Activated T-cell treated with anti-CD3 and anti-CD28 coated beads, Interleukin-2, amount 50 U/mL, for 24 hours (primary cell): ENCODE results near the gene HSPA4L.

ENCODE experiments used
- DNase-seq: peaks from one replicate; pipeline ENCODE4 v3.0.0-alpha.2; 2020
- H3K27ac Mint-ChIP-seq: 2 replicates; pipeline ENCODE4 v1.8.0; 2020; ENCODE audit warnings: mild to moderate bottlenecking, mixed read lengths
- H3K27me3 Mint-ChIP-seq: 2 replicates; pipeline ENCODE4 v1.8.0; 2020; ENCODE audit warnings: mixed read lengths
- H3K36me3 Mint-ChIP-seq: 2 replicates; pipeline ENCODE4 v1.8.0; 2020; ENCODE audit warnings: low read depth, mixed read lengths
- H3K4me1 Mint-ChIP-seq: 2 replicates; pipeline ENCODE4 v1.8.0; 2020; ENCODE audit warnings: low read depth, mixed read lengths
- H3K4me3 Mint-ChIP-seq: 2 replicates; pipeline ENCODE4 v1.8.0; 2020; ENCODE audit warnings: mild to moderate bottlenecking, moderate library complexity, mixed read lengths
- H3K9me3 Mint-ChIP-seq: 2 replicates; pipeline ENCODE4 v1.8.0; 2020; ENCODE audit warnings: mixed read lengths

HSPA4L gene

GRCh38 chr4:127870688-127871087 lies 88.6 kb downstream of the HSPA4L start:
- no peak for DNase-seq
- Mint-ChIP-seq H3K36me3 (peaks cover 12% of the 10 kb centered on the region), H3K9me3 (no peaks in the 10 kb centered on the region), H3K27ac (no peak overlapping the region), H3K4me1 (no peaks in the 10 kb centered on the region), H3K27me3 (no peaks in the 10 kb centered on the region), H3K4me3 (no peak overlapping the region)

- Mint-ChIP-seq H3K27me3 (no peaks in the 10 kb centered on the region), H3K4me1 (peaks cover 10% of the 10 kb centered on the region), H3K9me3 (no peaks in the 10 kb centered on the region)
Measured at GRCh38 chr4:127875791-127876190, 93.7 kb downstream of the HSPA4L start.

GRCh38 chr4:127880763-127881562 lies 98.8 kb downstream of the HSPA4L start, which contains the start of gene PLK4:
PLK4 (plus strand) TSS chr4:127880893; CDS start chr4:127881135, 242 bp downstream.
- Mint-ChIP-seq H3K36me3 (peaks cover 53% of the 10 kb centered on the region), H3K27ac (peak within 1 kb of the TSS; percentile 99), H3K27me3 (no peaks in the 10 kb centered on the region), H3K9me3 (no peaks in the 10 kb centered on the region), H3K4me1 (peaks cover 25% of the 10 kb centered on the region), H3K4me3 (peak within 1 kb of the TSS; percentile 100)
- DNase-seq, result peak; percentile 94

More at GRCh38 chr4:127875791-127876190, 93.7 kb downstream of the HSPA4L start:
- Mint-ChIP-seq H3K27ac (no peak overlapping the region), H3K4me3 (no peak overlapping the region), H3K36me3 (peaks cover 18% of the 10 kb centered on the region)
- no peak for DNase-seq

- no peaks in the 10 kb centered on the region for H3K9me3 Mint-ChIP-seq
- H3K27ac Mint-ChIP-seq, result peak overlapping the region; percentile 99
- no peaks in the 10 kb centered on the region for H3K27me3 Mint-ChIP-seq
- peak overlapping the region; percentile 100 for H3K4me3 Mint-ChIP-seq
- peaks cover 59% of the 10 kb centered on the region for H3K36me3 Mint-ChIP-seq
- peaks cover 25% of the 10 kb centered on the region for H3K4me1 Mint-ChIP-seq
- DNase-seq, result no peak
Measured at GRCh38 chr4:127881563-127881864, 99.4 kb downstream of the HSPA4L start.

- H3K27ac Mint-ChIP-seq, result no peak overlapping the region
Measured at GRCh38 chr4:127888559-127888958, 106.4 kb downstream of the HSPA4L start.

GRCh38 chr4:127889903-127890302 lies 107.8 kb downstream of the HSPA4L start:
- Mint-ChIP-seq H3K27me3 (no peaks in the 10 kb centered on the region), H3K36me3 (peaks cover 84% of the 10 kb centered on the region), H3K4me1 (peaks cover 5% of the 10 kb centered on the region), H3K4me3 (no peak overlapping the region), H3K27ac (no peak overlapping the region), H3K9me3 (no peaks in the 10 kb centered on the region)
- no peak for DNase-seq

More at GRCh38 chr4:127888559-127888958, 106.4 kb downstream of the HSPA4L start:
- no peaks in the 10 kb centered on the region for H3K9me3 Mint-ChIP-seq
- peaks cover 85% of the 10 kb centered on the region for H3K36me3 Mint-ChIP-seq
- H3K4me3 Mint-ChIP-seq, result no peak overlapping the region
- no peak for DNase-seq
- H3K27me3 Mint-ChIP-seq, result no peaks in the 10 kb centered on the region
- H3K4me1 Mint-ChIP-seq, result peaks cover 5% of the 10 kb centered on the region
